Stimulated activated CD8-positive, alpha-beta memory T cell treated with anti-CD3 and anti-CD28 coated beads, Interleukin-2, amount 100 ng/mL, for 48 hours (primary cell): ENCODE measurements around the gene HERPUD2.

ENCODE experiments used
- DNase-seq, 2 donors: peaks; one replicate each; pipeline ENCODE4 v3.0.0-alpha.2; 2020; ENCODE audit warnings: low read depth in 2 of 2

Gene HERPUD2

GRCh38 chr7:35694784-35695472 is at the start of gene HERPUD2:
HERPUD2 (minus strand) TSS chr7:35695135; CDS start chr7:35694330, 805 bp downstream.
- peak; percentile 88 to 89 for DNase-seq

- DNase-seq: no peak
Observed at GRCh38 chr7:35738889-35739288, 44.0 kb upstream of the HERPUD2 start.

GRCh38 chr7:35736725-35737124 is 41.8 kb upstream of the HERPUD2 start:
- no peak for DNase-seq

- DNase-seq: no peak
Observed at GRCh38 chr7:35735396-35735795, 40.5 kb upstream of the HERPUD2 start.

GRCh38 chr7:35734001-35734483 is 39.1 kb upstream of the HERPUD2 start:
- DNase-seq: no peak

- DNase-seq: no peak
Observed at GRCh38 chr7:35731349-35731748, 36.4 kb upstream of the HERPUD2 start.

- DNase-seq: peak; percentile 24 to 43
Observed at GRCh38 chr7:35729061-35729783, 34.3 kb upstream of the HERPUD2 start.

GRCh38 chr7:35728412-35729060 is 33.6 kb upstream of the HERPUD2 start:
- no peak for DNase-seq

- peak in 1 of 2 donors; percentile 17 for DNase-seq
Observed at GRCh38 chr7:35727571-35727970, 32.6 kb upstream of the HERPUD2 start.

- no peak for DNase-seq
Observed at GRCh38 chr7:35726654-35727053, 31.7 kb upstream of the HERPUD2 start.

- peak; percentile 26 to 27 for DNase-seq
Observed at GRCh38 chr7:35725280-35725680, 30.3 kb upstream of the HERPUD2 start.

GRCh38 chr7:35723011-35723410 is 28.1 kb upstream of the HERPUD2 start:
- DNase-seq: no peak

- peak in 1 of 2 donors; percentile 23 for DNase-seq
Observed at GRCh38 chr7:35722054-35722849, 27.3 kb upstream of the HERPUD2 start.

- no peak for DNase-seq
Observed at GRCh38 chr7:35721288-35721687, 26.4 kb upstream of the HERPUD2 start.

- DNase-seq: no peak
Observed at GRCh38 chr7:35720849-35721248, 25.9 kb upstream of the HERPUD2 start.

GRCh38 chr7:35720032-35720431 is 25.1 kb upstream of the HERPUD2 start:
- no peak for DNase-seq

GRCh38 chr7:35718047-35718446 is 23.1 kb upstream of the HERPUD2 start:
- DNase-seq: no peak

GRCh38 chr7:35717516-35717915 is 22.6 kb upstream of the HERPUD2 start:
- no peak for DNase-seq

- no peak for DNase-seq
Observed at GRCh38 chr7:35717013-35717412, 22.1 kb upstream of the HERPUD2 start.

GRCh38 chr7:35716038-35716803 is 21.3 kb upstream of the HERPUD2 start:
- DNase-seq: no peak

GRCh38 chr7:35714862-35715261 is 19.9 kb upstream of the HERPUD2 start:
- no peak for DNase-seq
